GM23338 (cell line): ENCODE data around the gene NEU4. TPM values are rescaled to one million over a fixed set of nuclear protein-coding genes. Genes with fewer than 3 reads are reported as not detected.

Experiments
- ATAC-seq: fragments of 200-7000 bp; cut with Tn5 transposase; 3 replicates; pipeline ENCODE4 v1.9.1; 2020
- DNase-seq: peaks from one replicate; pipeline ENCODE4 v3.0.0-alpha.2; 2015; ENCODE audit warnings: low spot score
- H2AFZ ChIP-seq: fragments of 200-600 bp; sonication (generic); 2 replicates; pipeline ENCODE4 v1.8.0; 2016; ENCODE audit warnings: antibody characterized with exemption, mild to moderate bottlenecking, moderate library complexity
- H3F3A ChIP-seq: fragments of 200-600 bp; sonication (generic); replicated peaks from 2 replicates; pipeline ENCODE4 v1.8.0; 2017; ENCODE audit warnings: antibody characterized with exemption, mixed run types, low read depth
- H3K27ac ChIP-seq: fragments of 200-600 bp; sonication (generic); 2 replicates; pipeline ENCODE4 v1.6.1; 2016; ENCODE audit warnings: low read depth
- H3K27me3 ChIP-seq: fragments of 200-600 bp; sonication (generic); 2 replicates; pipeline ENCODE4 v1.8.0; 2016; ENCODE audit warnings: mild to moderate bottlenecking, mixed run types, moderate library complexity; ENCODE audit not compliant: insufficient read depth
- H3K36me3 ChIP-seq: fragments of 200-600 bp; sonication (generic); 2 replicates; pipeline ENCODE4 v1.8.0; 2016; ENCODE audit warnings: mild to moderate bottlenecking; ENCODE audit not compliant: insufficient read depth
- H3K4me1 ChIP-seq: fragments of 200-600 bp; sonication (generic); 2 replicates; pipeline ENCODE4 v1.8.0; 2016; ENCODE audit warnings: mild to moderate bottlenecking, moderate library complexity; ENCODE audit not compliant: insufficient read depth
- H3K4me2 ChIP-seq: fragments of 200-600 bp; sonication (generic); 2 replicates; pipeline ENCODE4 v1.7.1; 2017; ENCODE audit warnings: mixed run types
- H3K4me3 ChIP-seq: fragments of 200-600 bp; sonication (generic); 2 replicates; pipeline ENCODE4 v1.6.1; 2016; ENCODE audit warnings: mixed run types
- H3K79me2 ChIP-seq: fragments of 200-600 bp; sonication (generic); replicated peaks from 2 replicates; pipeline ENCODE4 v1.8.0; 2017; ENCODE audit warnings: mild to moderate bottlenecking; ENCODE audit not compliant: insufficient read depth
- H3K9me2 ChIP-seq: fragments of 200-600 bp; sonication (generic); 2 replicates; pipeline ENCODE4 v1.8.0; 2017; ENCODE audit not compliant: insufficient read depth
- H4K20me1 ChIP-seq: fragments of 200-600 bp; sonication (generic); replicated peaks from 2 replicates; pipeline ENCODE4 v1.8.0; 2017; ENCODE audit warnings: mild to moderate bottlenecking; ENCODE audit not compliant: insufficient read depth
- H3K27ac Mint-ChIP-seq: 2 replicates; pipeline ENCODE4 v1.8.0; 2020; ENCODE audit warnings: inconsistent platforms, mild to moderate bottlenecking, moderate library complexity, mixed read lengths
- H3K27me3 Mint-ChIP-seq: 3 replicates; pipeline ENCODE4 v1.8.0; 2022; ENCODE audit warnings: low read depth, mild to moderate bottlenecking, moderate library complexity, mixed read lengths, inconsistent platforms; ENCODE audit not compliant: insufficient read depth, poor library complexity
- H3K36me3 Mint-ChIP-seq: 3 replicates; pipeline ENCODE4 v1.8.0; 2021; ENCODE audit warnings: low read depth, mild to moderate bottlenecking, inconsistent platforms, moderate library complexity, mixed read lengths
- H3K4me1 Mint-ChIP-seq: 3 replicates; pipeline ENCODE4 v1.8.0; 2020; ENCODE audit warnings: mild to moderate bottlenecking, inconsistent platforms, mixed read lengths
- H3K4me3 Mint-ChIP-seq: 3 replicates; pipeline ENCODE4 v1.8.0; 2021; ENCODE audit warnings: moderate library complexity, mild to moderate bottlenecking, inconsistent platforms, mixed read lengths
- H3K9me3 Mint-ChIP-seq: 3 replicates; pipeline ENCODE4 v1.8.0; 2020; ENCODE audit warnings: moderate library complexity, mild to moderate bottlenecking, inconsistent platforms, mixed read lengths
- CREB1 ChIP-seq: fragments of 250-450 bp; sonication (Bioruptor Pico); IDR thresholded peaks from 2 replicates; pipeline ENCODE4 v1.5.0; 2020; ENCODE audit warnings: low read depth, mild to moderate bottlenecking, moderate library complexity
- CTCF ChIP-seq, 2 experiments: fragments of 200-600 bp in 1 of 2; sonication (generic) in 1 of 2; conservative IDR thresholded peaks; 2 replicates each; pipeline versions ENCODE4 v1.5.1 to v1.6.1; 2016 to 2017; ENCODE audit warnings: antibody characterized with exemption in 2 of 2, low read depth in 2 of 2, mild to moderate bottlenecking in 2 of 2, moderate library complexity in 1 of 2
- ETS1 ChIP-seq: IDR thresholded peaks from 2 replicates; pipeline ENCODE4 v1.6.1; 2016; ENCODE audit warnings: antibody characterized with exemption
- EZH2 ChIP-seq: fragments of 200-600 bp; sonication (generic); IDR thresholded peaks from one replicate; pipeline ENCODE4 v1.8.0; 2017; ENCODE audit warnings: antibody characterized with exemption, mild to moderate bottlenecking, low read depth; ENCODE audit not compliant: unreplicated experiment
- EZH2phosphoT487 ChIP-seq: fragments of 200-600 bp; sonication (generic); IDR thresholded peaks from one replicate; pipeline ENCODE4 v1.8.1; 2018; ENCODE audit warnings: antibody characterized with exemption; ENCODE audit not compliant: unreplicated experiment
- JUNB ChIP-seq: IDR thresholded peaks from one replicate; pipeline ENCODE4 v1.6.1; 2016; ENCODE audit warnings: antibody characterized with exemption; ENCODE audit not compliant: unreplicated experiment
- NANOG ChIP-seq: IDR thresholded peaks from 2 replicates; pipeline ENCODE4 v1.6.1; 2016; ENCODE audit warnings: antibody characterized with exemption, borderline replicate concordance
- POLR2AphosphoS5 ChIP-seq: IDR thresholded peaks from 2 replicates; pipeline ENCODE4 v1.6.1; 2016; ENCODE audit warnings: antibody characterized with exemption, low read depth
- REST ChIP-seq: IDR thresholded peaks from one replicate; pipeline ENCODE4 v1.6.1; 2018; ENCODE audit warnings: antibody characterized with exemption; ENCODE audit not compliant: unreplicated experiment
- ZNF331 ChIP-seq: fragments of 250-450 bp; sonication (Bioruptor Pico); IDR thresholded peaks from 2 replicates; pipeline ENCODE4 v1.5.0; 2020; ENCODE audit warnings: low read depth, mild to moderate bottlenecking, moderate library complexity
- polyA plus RNA-seq: library from polyadenylated mRNA; unstranded; fragments of >200 nt; fragmentation: Nextera tagmentation; extraction: Ambion mirVana; gene quantifications from 2 replicates; pipeline ENCODE4 v1.2.1, GENCODE V29; 2016
- total RNA-seq: library from RNA; depleted of rRNA; stranded (reverse); fragments of >200 nt; shearing (Covaris generic); gene quantifications from 2 replicates; pipeline ENCODE4 v1.2.3, GENCODE V29; 2014

The NEU4 gene
- total and polyA plus RNA-seq, 2 experiments from 2014 or later = 0.29 to 1.2 TPM

- Mint-ChIP-seq H3K36me3 (no peaks in the 10 kb centered on the region; the same call in 2 of the 3 replicates), H3K4me1 (peaks cover 14% of the 10 kb centered on the region), H3K27ac (no peak overlapping the region), H3K4me3 (no peak overlapping the region), H3K27me3 (peaks cover 16% of the 10 kb centered on the region), H3K9me3 (no peaks in the 10 kb centered on the region)
- ATAC-seq (no peak), DNase-seq (no peak)
- peaks cover 11% of the 10 kb centered on the region; the same call in 1 of the 2 replicates for H3F3A ChIP-seq
- no peaks in the 10 kb centered on the region for H3K36me3 ChIP-seq
- no peaks in the 10 kb centered on the region for H3K27me3 ChIP-seq
- TF ChIP-seq POLR2AphosphoS5 = no peak
- no peak for TF ChIP-seq CTCF (conservative IDR thresholded peaks at IDR 0.05; ENCODE audit: low read depth in 2 of 2)
- TF ChIP-seq NANOG = no peak
- TF ChIP-seq EZH2phosphoT487 = no peak
- TF ChIP-seq EZH2 = no peak
- TF ChIP-seq ZNF331 (CRISPR knock-in tag) = no peak
- TF ChIP-seq ETS1 = no peak
- TF ChIP-seq JUNB = no peak
- TF ChIP-seq REST = no peak
- TF ChIP-seq CREB1 (CRISPR knock-in tag) = no peak
- H3K27ac ChIP-seq = no peak overlapping the region
- no peaks in the 10 kb centered on the region for H4K20me1 ChIP-seq
- 0 out of 2 replicates have a peak, but pooled peaks cover 6% of the 10 kb centered on the region for H3K4me1 ChIP-seq
- no peak overlapping the region for H2AFZ ChIP-seq
- no peaks in the 10 kb centered on the region for H3K79me2 ChIP-seq
- no peak overlapping the region for H3K4me3 ChIP-seq
- no peaks in the 10 kb centered on the region for H3K9me2 ChIP-seq
- no peak overlapping the region for H3K4me2 ChIP-seq
These were observed 2.4 kb downstream of the NEU4 start for GRCh38 chr2:241811201-241811951.
